ENCODE data around the gene MRPL10.

DNA sequence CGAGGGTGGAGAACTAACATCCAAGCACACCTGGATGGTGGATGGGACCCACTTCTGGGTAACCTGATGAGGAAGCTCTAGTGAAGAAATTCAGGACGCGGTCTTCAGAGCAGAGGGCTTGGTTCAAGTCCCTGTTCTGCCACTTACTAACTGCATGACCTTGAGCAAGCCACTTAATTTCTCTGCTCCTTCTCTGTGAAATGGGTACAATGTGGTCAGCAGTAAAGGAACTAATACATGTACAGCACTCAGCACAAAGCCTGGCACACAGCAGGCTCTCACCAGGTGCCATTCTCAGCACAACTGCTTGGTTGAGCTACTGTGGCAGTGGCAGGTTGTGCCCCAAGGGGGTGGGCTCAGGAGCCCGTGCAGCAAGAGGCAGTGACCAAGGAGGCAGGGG, 7.8 kb downstream of the MRPL10 start:
- TF ChIP-seq, protein P1, sequence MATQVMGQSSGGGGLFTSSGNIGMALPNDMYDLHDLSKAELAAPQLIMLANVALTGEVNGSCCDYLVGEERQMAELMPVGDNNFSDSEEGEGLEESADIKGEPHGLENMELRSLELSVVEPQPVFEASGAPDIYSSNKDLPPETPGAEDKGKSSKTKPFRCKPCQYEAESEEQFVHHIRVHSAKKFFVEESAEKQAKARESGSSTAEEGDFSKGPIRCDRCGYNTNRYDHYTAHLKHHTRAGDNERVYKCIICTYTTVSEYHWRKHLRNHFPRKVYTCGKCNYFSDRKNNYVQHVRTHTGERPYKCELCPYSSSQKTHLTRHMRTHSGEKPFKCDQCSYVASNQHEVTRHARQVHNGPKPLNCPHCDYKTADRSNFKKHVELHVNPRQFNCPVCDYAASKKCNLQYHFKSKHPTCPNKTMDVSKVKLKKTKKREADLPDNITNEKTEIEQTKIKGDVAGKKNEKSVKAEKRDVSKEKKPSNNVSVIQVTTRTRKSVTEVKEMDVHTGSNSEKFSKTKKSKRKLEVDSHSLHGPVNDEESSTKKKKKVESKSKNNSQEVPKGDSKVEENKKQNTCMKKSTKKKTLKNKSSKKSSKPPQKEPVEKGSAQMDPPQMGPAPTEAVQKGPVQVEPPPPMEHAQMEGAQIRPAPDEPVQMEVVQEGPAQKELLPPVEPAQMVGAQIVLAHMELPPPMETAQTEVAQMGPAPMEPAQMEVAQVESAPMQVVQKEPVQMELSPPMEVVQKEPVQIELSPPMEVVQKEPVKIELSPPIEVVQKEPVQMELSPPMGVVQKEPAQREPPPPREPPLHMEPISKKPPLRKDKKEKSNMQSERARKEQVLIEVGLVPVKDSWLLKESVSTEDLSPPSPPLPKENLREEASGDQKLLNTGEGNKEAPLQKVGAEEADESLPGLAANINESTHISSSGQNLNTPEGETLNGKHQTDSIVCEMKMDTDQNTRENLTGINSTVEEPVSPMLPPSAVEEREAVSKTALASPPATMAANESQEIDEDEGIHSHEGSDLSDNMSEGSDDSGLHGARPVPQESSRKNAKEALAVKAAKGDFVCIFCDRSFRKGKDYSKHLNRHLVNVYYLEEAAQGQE (tag by site-specific recombination; IDR thresholded peaks at IDR 0.05), result no peak
- no peak for TF ChIP-seq ZNF473 (tag by site-specific recombination; IDR thresholded peaks at IDR 0.05)
- TF ChIP-seq ZNF335 (tag by site-specific recombination; conservative IDR thresholded peaks at IDR 0.05), result no peak
- TF ChIP-seq, protein P2, sequence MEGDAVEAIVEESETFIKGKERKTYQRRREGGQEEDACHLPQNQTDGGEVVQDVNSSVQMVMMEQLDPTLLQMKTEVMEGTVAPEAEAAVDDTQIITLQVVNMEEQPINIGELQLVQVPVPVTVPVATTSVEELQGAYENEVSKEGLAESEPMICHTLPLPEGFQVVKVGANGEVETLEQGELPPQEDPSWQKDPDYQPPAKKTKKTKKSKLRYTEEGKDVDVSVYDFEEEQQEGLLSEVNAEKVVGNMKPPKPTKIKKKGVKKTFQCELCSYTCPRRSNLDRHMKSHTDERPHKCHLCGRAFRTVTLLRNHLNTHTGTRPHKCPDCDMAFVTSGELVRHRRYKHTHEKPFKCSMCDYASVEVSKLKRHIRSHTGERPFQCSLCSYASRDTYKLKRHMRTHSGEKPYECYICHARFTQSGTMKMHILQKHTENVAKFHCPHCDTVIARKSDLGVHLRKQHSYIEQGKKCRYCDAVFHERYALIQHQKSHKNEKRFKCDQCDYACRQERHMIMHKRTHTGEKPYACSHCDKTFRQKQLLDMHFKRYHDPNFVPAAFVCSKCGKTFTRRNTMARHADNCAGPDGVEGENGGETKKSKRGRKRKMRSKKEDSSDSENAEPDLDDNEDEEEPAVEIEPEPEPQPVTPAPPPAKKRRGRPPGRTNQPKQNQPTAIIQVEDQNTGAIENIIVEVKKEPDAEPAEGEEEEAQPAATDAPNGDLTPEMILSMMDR (tag by site-specific recombination; IDR thresholded peaks at IDR 0.05), result no peak
- no peak for TF ChIP-seq KLF16 (tag by site-specific recombination; IDR thresholded peaks at IDR 0.05)
- TF ChIP-seq, protein P3, sequence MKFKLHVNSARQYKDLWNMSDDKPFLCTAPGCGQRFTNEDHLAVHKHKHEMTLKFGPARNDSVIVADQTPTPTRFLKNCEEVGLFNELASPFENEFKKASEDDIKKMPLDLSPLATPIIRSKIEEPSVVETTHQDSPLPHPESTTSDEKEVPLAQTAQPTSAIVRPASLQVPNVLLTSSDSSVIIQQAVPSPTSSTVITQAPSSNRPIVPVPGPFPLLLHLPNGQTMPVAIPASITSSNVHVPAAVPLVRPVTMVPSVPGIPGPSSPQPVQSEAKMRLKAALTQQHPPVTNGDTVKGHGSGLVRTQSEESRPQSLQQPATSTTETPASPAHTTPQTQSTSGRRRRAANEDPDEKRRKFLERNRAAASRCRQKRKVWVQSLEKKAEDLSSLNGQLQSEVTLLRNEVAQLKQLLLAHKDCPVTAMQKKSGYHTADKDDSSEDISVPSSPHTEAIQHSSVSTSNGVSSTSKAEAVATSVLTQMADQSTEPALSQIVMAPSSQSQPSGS (tag by site-specific recombination; IDR thresholded peaks at IDR 0.05; ENCODE audit: low read depth), result no peak

All from HEK293 (cell line).